Coronary artery (tissue), 2 donors: ENCODE results near the gene IDH2.
A peak's percentile ranks its signal among the peaks of the same experiment; 100 is the strongest.

Experiments
- DNase-seq: peaks from one replicate; pipeline ENCODE4 v3.0.0-alpha.2; 2017; ENCODE audit warnings: low spot score
- H3K27ac ChIP-seq, 2 donors: fragments of 200-600 bp; sonication (generic); one replicate each; pipeline ENCODE4 v1.5.1; 2016 to 2019
- H3K4me3 ChIP-seq: fragments of 200-600 bp; sonication (generic); 2 replicates; pipeline ENCODE4 v1.5.1; 2016; ENCODE audit warnings: mild to moderate bottlenecking, moderate library complexity
- TF ChIP-seq, protein P1 (sequence below): fragments of 200-600 bp; sonication (generic); IDR thresholded peaks from one replicate; pipeline ENCODE4 v1.5.1; 2019; ENCODE audit warnings: antibody characterized with exemption

IDH2 gene

DNA sequence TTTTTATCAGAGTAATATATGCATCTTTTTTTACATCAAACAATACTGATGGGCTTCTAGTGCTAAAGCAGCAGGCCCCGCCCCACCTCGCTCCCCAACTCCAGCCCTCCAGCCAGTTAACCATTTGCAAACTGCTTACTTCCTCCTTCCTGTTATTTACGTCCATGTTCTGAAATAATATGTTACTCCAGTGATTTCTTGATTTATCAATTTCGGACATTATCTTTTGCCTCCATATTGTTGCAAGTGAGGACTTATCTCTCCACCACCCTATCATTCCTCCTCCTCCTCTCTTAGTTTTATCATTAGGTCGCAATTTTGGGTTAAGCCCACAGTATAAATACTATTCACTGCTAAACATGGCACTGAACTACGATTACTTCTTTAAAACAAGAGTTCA lies 61.6 kb downstream of the IDH2 start:
- no peak for DNase-seq
- Histone ChIP-seq H3K27ac (no peak overlapping the region), H3K4me3 (no peak overlapping the region)
- TF ChIP-seq, protein P1, sequence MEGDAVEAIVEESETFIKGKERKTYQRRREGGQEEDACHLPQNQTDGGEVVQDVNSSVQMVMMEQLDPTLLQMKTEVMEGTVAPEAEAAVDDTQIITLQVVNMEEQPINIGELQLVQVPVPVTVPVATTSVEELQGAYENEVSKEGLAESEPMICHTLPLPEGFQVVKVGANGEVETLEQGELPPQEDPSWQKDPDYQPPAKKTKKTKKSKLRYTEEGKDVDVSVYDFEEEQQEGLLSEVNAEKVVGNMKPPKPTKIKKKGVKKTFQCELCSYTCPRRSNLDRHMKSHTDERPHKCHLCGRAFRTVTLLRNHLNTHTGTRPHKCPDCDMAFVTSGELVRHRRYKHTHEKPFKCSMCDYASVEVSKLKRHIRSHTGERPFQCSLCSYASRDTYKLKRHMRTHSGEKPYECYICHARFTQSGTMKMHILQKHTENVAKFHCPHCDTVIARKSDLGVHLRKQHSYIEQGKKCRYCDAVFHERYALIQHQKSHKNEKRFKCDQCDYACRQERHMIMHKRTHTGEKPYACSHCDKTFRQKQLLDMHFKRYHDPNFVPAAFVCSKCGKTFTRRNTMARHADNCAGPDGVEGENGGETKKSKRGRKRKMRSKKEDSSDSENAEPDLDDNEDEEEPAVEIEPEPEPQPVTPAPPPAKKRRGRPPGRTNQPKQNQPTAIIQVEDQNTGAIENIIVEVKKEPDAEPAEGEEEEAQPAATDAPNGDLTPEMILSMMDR = no peak

DNA sequence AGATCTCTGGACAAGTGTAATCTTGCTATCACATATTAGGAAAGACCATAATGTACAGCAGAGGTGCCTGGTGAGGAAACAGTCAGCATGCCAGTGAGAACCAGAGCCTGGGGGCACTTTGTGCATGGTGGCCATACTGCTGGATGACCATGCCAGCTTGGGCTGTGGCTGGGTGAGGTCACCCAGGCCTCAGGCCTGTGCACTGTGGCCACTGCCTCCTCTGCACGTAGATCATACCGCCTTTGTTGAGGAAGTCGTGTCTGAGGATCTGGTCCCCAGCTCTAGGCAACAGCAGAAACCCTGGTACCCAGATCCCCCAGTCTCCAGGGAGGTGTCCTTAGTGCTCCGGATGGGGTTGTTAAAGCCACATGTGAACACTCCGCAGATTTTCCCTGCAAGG lies 62.3 kb downstream of the IDH2 start:
- DNase-seq = no peak
- TF ChIP-seq, protein P1 = no peak
- H3K27ac ChIP-seq = no peak overlapping the region
- no peak overlapping the region for H3K4me3 ChIP-seq

DNA sequence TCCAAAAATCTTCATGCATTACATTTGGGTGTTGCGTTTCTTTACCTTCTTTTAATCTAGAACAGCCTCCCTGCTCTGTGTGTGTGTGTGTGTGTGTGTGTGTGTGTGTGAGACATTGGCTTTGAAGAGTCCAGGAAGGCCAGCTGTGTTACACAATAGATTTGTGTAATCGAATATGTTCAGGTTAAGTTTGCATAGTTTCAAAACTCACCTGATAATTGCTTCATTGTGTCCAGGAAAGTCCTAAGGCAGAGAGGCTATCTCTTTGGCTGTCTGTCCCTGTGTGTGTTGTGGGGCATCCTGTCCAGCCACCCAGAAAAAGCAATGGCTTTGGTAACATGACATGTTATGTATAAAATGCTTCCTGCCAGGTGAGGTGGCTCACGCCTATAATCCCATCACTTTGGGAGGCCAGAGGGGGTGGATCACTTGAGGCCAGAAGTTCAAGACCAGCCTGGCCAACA lies 63.6 kb downstream of the IDH2 start:
- TF ChIP-seq, protein P1 = no peak
- Histone ChIP-seq H3K27ac (no peak overlapping the region), H3K4me3 (no peak overlapping the region)
- DNase-seq = no peak

DNA sequence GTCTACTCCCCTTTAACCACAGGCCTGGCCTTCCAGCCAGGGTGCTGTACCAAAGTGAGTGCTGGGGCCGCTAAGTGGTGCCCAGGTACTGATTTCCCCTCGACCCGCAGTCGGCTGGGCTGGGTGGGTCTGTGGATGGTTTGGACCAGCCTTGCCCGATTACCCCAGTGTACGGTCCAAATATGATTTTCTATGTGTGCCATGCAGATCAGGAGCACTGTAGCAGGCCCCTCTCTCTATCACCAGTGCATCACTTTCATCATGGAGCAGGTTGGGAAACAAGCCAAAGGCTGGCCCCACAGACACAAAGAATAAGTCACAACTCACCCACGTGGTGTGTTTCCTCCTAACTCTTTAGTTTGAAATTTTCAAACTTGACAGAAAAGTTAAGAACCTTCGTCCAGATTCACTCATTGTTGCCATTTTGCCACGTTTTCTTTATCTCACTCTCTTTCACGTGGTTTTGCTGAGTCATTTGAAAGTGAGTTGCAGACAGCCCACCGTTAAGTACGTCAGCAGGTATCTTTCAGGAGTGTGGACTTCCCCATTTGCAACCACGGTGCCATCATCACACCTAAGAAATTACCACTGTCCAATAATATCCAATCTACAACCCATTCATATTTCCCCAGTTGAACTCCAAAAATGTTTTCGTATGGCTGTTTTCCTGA lies 64.2 kb downstream of the IDH2 start:
- TF ChIP-seq, protein P1 = no peak
- DNase-seq = no peak

DNA sequence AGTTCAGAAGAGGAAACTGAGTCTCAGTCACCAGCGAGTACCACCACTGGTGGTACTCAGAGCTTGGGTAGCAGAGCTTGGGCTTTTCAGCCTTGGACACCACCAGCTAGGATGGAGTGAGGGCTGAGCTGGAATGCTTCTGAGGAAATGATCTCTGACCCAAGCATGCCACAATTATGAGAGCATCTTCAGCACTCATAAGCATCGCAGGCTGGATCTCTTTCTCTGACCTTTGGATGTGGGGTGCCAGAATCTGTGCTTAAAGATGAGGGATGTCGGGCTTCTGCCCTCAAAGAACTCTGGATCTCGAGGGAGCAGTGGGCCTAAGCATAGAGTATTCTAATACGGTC lies 64.8 kb downstream of the IDH2 start:
- no peak overlapping the region for H3K4me3 ChIP-seq
- DNase-seq = no peak
- H3K27ac ChIP-seq = no peak overlapping the region
- TF ChIP-seq, protein P1 = no peak

More for the DNA sequence above, 64.2 kb downstream of the IDH2 start:
- Histone ChIP-seq H3K4me3 (no peak overlapping the region), H3K27ac (no peak overlapping the region)

DNA sequence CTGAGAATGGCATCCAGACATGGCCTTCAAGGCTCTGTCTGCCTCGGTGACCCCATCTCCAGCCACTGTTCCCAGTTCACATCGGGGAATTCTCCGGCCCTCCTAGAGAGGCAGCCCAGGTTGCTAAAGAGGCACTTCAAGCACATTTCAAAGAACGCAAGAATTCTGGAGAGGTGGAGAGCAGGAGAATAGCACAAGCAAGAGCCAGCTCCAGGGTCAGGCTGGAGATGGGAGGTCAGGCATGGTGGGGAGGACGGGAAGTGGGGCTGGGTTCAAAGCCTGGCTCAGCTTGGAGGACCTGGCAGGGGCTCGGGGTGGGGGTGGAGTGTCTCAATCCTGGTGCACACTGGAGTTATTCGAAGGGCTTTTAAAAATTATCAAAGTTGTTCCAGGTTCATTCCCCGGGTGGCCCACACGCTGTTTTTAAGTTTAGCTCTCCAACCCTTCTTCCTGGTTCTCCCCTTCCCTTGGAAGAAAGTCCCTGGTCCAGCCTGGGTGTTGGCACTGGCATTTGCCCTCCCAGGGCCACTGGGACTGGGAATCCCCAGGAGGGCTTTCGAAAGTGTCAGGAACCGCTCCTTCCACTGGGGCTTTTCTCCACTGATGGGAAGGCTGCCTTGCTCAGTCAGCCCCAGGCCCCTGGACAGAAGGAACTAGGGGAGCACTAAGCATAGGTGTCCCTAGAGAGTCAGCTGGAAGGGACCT lies 65.3 kb downstream of the IDH2 start:
- H3K4me3 ChIP-seq = no peak overlapping the region
- DNase-seq = no peak
- H3K27ac ChIP-seq = peak overlapping the region in 1 of 2 donors; percentile 46
- TF ChIP-seq, protein P1 = no peak

DNA sequence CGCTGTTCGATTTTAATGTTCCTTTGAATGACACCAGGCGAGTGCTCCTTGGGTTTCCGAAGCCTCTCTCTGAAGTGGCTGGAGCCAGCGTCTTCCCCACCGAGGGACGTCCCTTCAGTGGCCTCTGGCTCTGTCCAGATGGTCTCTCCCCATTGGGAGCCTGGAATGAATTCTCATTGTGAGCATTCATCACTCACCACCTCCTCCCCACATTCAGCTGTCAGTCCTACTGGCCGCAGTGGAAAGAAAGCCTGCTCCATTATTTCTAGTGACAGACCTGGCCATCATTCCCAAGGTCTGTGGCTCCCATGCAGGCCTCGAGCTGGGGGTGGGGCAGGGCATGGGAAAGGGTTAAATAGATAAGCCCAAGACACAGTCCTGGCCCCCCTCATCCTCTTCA lies 65.9 kb downstream of the IDH2 start:
- TF ChIP-seq, protein P1 = no peak
- H3K27ac ChIP-seq = peak overlapping the region in 1 of 2 donors; percentile 82
- DNase-seq = peak; percentile 52

More for the DNA sequence above, 65.9 kb downstream of the IDH2 start:
- H3K4me3 ChIP-seq = no peak overlapping the region
